Measurements from ENCODE around the gene PLA2G6. TPM values are rescaled to one million over a fixed set of nuclear protein-coding genes. Genes with fewer than 3 reads are reported as not detected.
A peak's percentile ranks its signal among the peaks of the same experiment; 100 is the strongest.

Gene PLA2G6
- total and polyA plus RNA-seq, 2 of the 13 experiments (the other 11 are each of a cell fraction or from before 2014, with no cell fraction given): 4.8 to 11.5 TPM

DNA sequence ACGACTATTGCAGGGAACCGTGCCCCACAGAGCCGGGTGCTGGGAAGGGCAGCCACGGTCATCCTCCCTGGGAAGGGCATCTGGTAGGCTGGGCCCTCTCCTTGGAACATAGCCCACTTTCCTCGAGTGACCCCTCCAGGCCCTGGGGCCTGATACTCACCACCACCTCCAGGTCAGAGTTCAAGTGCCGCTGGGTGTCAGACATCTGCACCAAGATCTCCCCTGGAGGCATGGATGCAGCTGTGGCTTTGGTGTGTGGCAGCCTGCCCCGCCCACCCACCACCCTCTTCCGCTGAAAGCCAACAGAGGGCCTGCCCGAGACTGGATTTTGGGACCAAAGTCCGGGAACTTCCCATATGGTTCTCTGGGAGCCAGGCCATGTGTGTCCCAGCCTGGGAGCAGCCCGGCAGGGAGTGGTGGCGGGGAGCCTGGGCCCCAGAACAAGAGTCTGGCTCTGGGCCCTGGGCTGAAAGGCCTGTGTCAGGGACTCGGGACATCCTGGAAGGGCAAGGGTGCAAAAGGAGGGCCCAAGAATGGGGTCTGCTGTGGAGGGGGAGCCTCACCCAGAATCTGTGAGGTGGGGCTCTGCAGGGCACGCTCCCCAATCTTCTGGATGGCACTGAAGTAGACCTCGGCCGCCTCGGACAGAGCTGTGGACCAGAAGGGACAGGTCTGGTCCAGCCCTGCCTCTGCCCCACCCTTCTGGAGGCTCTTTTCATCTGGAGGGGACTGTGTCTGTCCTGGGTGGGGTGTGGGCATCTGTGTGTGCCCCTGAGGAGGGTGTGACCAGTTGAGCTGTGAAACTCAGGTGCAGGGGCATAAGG, 73.7 kb downstream of the PLA2G6 start (continued):
- TF ChIP-seq, protein P1, sequence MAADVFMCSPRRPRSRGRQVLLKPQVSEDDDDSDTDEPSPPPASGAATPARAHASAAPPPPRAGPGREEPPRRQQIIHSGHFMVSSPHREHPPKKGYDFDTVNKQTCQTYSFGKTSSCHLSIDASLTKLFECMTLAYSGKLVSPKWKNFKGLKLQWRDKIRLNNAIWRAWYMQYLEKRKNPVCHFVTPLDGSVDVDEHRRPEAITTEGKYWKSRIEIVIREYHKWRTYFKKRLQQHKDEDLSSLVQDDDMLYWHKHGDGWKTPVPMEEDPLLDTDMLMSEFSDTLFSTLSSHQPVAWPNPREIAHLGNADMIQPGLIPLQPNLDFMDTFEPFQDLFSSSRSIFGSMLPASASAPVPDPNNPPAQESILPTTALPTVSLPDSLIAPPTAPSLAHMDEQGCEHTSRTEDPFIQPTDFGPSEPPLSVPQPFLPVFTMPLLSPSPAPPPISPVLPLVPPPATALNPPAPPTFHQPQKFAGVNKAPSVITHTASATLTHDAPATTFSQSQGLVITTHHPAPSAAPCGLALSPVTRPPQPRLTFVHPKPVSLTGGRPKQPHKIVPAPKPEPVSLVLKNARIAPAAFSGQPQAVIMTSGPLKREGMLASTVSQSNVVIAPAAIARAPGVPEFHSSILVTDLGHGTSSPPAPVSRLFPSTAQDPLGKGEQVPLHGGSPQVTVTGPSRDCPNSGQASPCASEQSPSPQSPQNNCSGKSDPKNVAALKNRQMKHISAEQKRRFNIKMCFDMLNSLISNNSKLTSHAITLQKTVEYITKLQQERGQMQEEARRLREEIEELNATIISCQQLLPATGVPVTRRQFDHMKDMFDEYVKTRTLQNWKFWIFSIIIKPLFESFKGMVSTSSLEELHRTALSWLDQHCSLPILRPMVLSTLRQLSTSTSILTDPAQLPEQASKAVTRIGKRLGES (CRISPR knock-in tag; IDR thresholded peaks at IDR 0.05; ENCODE audit: borderline replicate concordance): no peak
- no peak for TF ChIP-seq MAFK (conservative IDR thresholded peaks at IDR 0.05 in 1 of 2, IDR thresholded peaks at IDR 0.05 in 1 of 2; ENCODE audit: low read length in 2 of 2)
- TF ChIP-seq ZNF335 (CRISPR knock-in tag; IDR thresholded peaks at IDR 0.05): peak; percentile 61; the same call in 1 of the 2 replicates
- TF ChIP-seq KLF16 (CRISPR knock-in tag; IDR thresholded peaks at IDR 0.05): peak in 1 of 2 experiments; percentile 55; a peak in 1 of 4 replicates
- TF ChIP-seq, protein P2, sequence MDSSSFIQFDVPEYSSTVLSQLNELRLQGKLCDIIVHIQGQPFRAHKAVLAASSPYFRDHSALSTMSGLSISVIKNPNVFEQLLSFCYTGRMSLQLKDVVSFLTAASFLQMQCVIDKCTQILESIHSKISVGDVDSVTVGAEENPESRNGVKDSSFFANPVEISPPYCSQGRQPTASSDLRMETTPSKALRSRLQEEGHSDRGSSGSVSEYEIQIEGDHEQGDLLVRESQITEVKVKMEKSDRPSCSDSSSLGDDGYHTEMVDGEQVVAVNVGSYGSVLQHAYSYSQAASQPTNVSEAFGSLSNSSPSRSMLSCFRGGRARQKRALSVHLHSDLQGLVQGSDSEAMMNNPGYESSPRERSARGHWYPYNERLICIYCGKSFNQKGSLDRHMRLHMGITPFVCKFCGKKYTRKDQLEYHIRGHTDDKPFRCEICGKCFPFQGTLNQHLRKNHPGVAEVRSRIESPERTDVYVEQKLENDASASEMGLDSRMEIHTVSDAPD (CRISPR knock-in tag; IDR thresholded peaks at IDR 0.05): peak; percentile 93
- no peak for TF ChIP-seq ZBTB3 (CRISPR knock-in tag; IDR thresholded peaks at IDR 0.05; ENCODE audit: borderline replicate concordance, low read depth)
- peak; percentile 88 for TF ChIP-seq RXRA (CRISPR knock-in tag; IDR thresholded peaks at IDR 0.05)
- no peak for TF ChIP-seq ZNF17 (CRISPR knock-in tag; IDR thresholded peaks at IDR 0.05)
- TF ChIP-seq, protein P3, sequence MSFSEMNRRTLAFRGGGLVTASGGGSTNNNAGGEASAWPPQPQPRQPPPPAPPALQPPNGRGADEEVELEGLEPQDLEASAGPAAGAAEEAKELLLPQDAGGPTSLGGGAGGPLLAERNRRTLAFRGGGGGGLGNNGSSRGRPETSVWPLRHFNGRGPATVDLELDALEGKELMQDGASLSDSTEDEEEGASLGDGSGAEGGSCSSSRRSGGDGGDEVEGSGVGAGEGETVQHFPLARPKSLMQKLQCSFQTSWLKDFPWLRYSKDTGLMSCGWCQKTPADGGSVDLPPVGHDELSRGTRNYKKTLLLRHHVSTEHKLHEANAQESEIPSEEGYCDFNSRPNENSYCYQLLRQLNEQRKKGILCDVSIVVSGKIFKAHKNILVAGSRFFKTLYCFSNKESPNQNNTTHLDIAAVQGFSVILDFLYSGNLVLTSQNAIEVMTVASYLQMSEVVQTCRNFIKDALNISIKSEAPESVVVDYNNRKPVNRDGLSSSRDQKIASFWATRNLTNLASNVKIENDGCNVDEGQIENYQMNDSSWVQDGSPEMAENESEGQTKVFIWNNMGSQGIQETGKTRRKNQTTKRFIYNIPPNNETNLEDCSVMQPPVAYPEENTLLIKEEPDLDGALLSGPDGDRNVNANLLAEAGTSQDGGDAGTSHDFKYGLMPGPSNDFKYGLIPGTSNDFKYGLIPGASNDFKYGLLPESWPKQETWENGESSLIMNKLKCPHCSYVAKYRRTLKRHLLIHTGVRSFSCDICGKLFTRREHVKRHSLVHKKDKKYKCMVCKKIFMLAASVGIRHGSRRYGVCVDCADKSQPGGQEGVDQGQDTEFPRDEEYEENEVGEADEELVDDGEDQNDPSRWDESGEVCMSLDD (CRISPR knock-in tag; IDR thresholded peaks at IDR 0.05; ENCODE audit: borderline replicate concordance): peak; percentile 60; the same call in 1 of the 2 replicates
- TF ChIP-seq MZF1 (CRISPR knock-in tag; IDR thresholded peaks at IDR 0.05; ENCODE audit: borderline replicate concordance): no peak
- no peak for TF ChIP-seq ZMYM3 (CRISPR knock-in tag; IDR thresholded peaks at IDR 0.05)
- TF ChIP-seq ZKSCAN1 (IDR thresholded peaks at IDR 0.05; ENCODE audit: low read length): no peak
- no peak for TF ChIP-seq PAWR (CRISPR knock-in tag; IDR thresholded peaks at IDR 0.05; ENCODE audit: borderline replicate concordance)
- TF ChIP-seq, protein P4, sequence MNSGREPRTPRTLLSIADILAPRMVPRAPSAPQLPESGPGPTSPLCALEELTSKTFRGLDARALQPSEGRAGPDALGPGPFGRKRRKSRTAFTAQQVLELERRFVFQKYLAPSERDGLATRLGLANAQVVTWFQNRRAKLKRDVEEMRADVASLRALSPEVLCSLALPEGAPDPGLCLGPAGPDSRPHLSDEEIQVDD (CRISPR knock-in tag; IDR thresholded peaks at IDR 0.05; ENCODE audit: borderline replicate concordance): no peak
- TF ChIP-seq ZNF331 (CRISPR knock-in tag; IDR thresholded peaks at IDR 0.05): peak; percentile 58
- peak; percentile 82; the same call in 1 of the 2 replicates for TF ChIP-seq TARDBP (CRISPR knock-in tag; IDR thresholded peaks at IDR 0.05)
- TF ChIP-seq, protein P5, sequence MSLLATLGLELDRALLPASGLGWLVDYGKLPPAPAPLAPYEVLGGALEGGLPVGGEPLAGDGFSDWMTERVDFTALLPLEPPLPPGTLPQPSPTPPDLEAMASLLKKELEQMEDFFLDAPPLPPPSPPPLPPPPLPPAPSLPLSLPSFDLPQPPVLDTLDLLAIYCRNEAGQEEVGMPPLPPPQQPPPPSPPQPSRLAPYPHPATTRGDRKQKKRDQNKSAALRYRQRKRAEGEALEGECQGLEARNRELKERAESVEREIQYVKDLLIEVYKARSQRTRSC (CRISPR knock-in tag; IDR thresholded peaks at IDR 0.05; ENCODE audit: low read depth): no peak
- TF ChIP-seq ELF4 (CRISPR knock-in tag; IDR thresholded peaks at IDR 0.05; ENCODE audit: borderline replicate concordance): no peak; the same call in 1 of the 2 replicates
- TF ChIP-seq, protein P6, sequence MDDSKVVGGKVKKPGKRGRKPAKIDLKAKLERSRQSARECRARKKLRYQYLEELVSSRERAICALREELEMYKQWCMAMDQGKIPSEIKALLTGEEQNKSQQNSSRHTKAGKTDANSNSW (CRISPR knock-in tag; IDR thresholded peaks at IDR 0.05; ENCODE audit: borderline replicate concordance): no peak
- no peak for TF ChIP-seq NR3C1 (CRISPR knock-in tag; IDR thresholded peaks at IDR 0.05)
